Pancreas (tissue), 10 donors: Measurements from ENCODE around the gene AMDHD2. TPM values are rescaled to one million over a fixed set of nuclear protein-coding genes. Genes with fewer than 3 reads are reported as not detected.

Source experiments
- ATAC-seq, 4 donors: fragments of 200-7000 bp; cut with Tn5 transposase; one replicate each; pipeline versions ENCODE4 v1.8.0 to v1.9.1; 2020; ENCODE audit warnings: mild to moderate bottlenecking in 4 of 4, moderate library complexity in 4 of 4
- DNase-seq, 6 donors: peaks; one replicate each; pipeline ENCODE4 v3.0.0-alpha.2; 2020
- FAIRE-seq: peaks from 2 replicates; lab custom pipeline; 2012; peaks lifted over from hg19 to GRCh38; lab: Jason Lieb, UNC
- H3K27ac ChIP-seq, 4 donors: fragments of 200-600 bp; sonication (generic); 1 replicate in 3 of 4; 2 replicates in 1 of 4; pipeline versions ENCODE4 v1.5.0 to v1.8.0; 2020
- H3K27me3 ChIP-seq, 4 donors: fragments of 200-600 bp; one replicate each; pipeline ENCODE4 v1.8.0; 2021
- H3K36me3 ChIP-seq, 3 donors: fragments of 200-600 bp; sonication (generic) in 1 of 3; one replicate each; pipeline versions ENCODE4 v1.5.0 to v1.8.0; 2020 to 2021
- H3K4me1 ChIP-seq, 3 donors: fragments of 200-600 bp; one replicate each; pipeline ENCODE4 v1.8.0; 2021
- H3K4me3 ChIP-seq, 4 donors: fragments of 200-600 bp; sonication (generic) in 2 of 4; one replicate each; pipeline versions ENCODE4 v1.5.0 to v1.8.0; 2020 to 2021
- H3K9me3 ChIP-seq, 4 donors: fragments of 200-600 bp; one replicate each; pipeline ENCODE4 v1.8.0; 2021
- CTCF ChIP-seq, 4 donors: fragments of 200-600 bp; sonication (generic) in 3 of 4; IDR thresholded peaks; one replicate each; pipeline versions ENCODE4 v1.5.0 to v1.8.0; 2021; ENCODE audit warnings: antibody characterized with exemption in 4 of 4
- WGBS, 2 donors: extraction: QIAGEN DNeasy Blood & Tissue Kit; methylation state at CpG; one replicate each; pipeline ENCODE4 v1.1.7; 2013; 5-methylcytosine and 5-hydroxymethylcytosine counted together
- intact Hi-C, 3 donors: fragments of 100-400 bp; cut with DNase I; formaldehyde crosslinking; loops; one replicate each; pipeline versions ENCODE4 v1.11.1 to v1.14.2; 2022
- polyA plus RNA-seq, 2 donors: library from polyadenylated mRNA; stranded (reverse); fragments of 200-250 nt; gene quantifications; one replicate each; pipeline ENCODE4 v1.2.3, GENCODE V29; 2013
- total RNA-seq, 6 donors: library from RNA; stranded (reverse); fragmentation: NEBNext Ultra II Directional in 4 of 6; extraction: Animal tissue kit (Norgen Biotek cat#: 25700) in 4 of 6; gene quantifications; one replicate each; pipeline versions ENCODE4 v1.2.1 to v1.2.4, GENCODE V29; 2021 to 2023
- donor health status: healthy with polysubstance abuse.
- donor health status: DM: no; HTN: no; CAD: no; lungs with moderate emphysema.
- donor health status: DM: no; HTN: no; CAD: no.
- donor health status: control.
- donor health status: control.
- donor health status: Bipolar disorder and iron deficiency.
- donor health status: DM: yes; HTN: yes; CAD: no.
- donor health status: DM: no; HTN: no; CAD: no.
- donor health status: DM: no; HTN: no; CAD: no.
- donor health status: DM: yes; HTN: yes; CAD: no.

The AMDHD2 gene
- total and polyA plus RNA-seq, 8 donors, result 8.0 to 36.3 (median 12.7) TPM

DNA sequence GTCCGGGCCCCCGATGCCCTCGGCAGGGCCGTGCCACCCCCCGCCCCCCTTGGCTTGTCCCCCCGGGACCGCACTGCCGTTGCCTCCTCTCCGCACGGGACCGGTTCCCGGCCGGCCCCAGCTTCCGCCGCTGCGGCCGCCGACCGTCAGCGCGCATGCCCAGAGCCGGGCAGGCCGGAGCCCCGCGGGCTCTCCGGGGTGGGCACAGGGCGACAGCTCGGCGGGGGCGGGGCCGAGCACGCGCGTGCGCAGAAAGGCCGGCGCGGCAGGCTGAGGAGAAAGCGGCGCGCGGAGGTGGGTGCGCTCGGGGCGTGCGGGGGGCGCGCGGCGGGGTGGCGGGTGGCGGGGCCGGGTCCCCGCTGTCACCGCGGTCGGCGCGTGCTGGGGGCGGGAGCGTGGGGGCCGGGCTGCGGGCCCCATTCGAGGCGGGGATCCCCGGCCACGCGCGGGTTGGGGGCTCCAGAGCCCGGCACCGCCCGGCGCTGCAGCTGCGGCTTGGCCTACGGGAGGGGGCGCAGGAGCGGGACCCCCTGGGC, 45.2 kb upstream of the AMDHD2 start, which contains the start of gene TBC1D24:
Gene TBC1D24, plus strand, starts transcription at position 251 of the 536 bp plus-strand sequence. CDS start 21,022 bp downstream, outside the sequence.
- Histone ChIP-seq H3K9me3 (no peaks in the 10 kb centered on the region), H3K36me3 (no peaks in the 10 kb centered on the region), H3K4me1 (peaks cover 16 to 36% (median 21%) of the 10 kb centered on the region in 3 donors), H3K4me3 (peak within 1 kb of the TSS; percentile 59 to 92 (median 67)), H3K27ac (peak within 1 kb of the TSS; percentile 76 to 85 (median 79)), H3K27me3 (peaks cover 0 to 5% (median 0%) of the 10 kb centered on the region in 4 donors)
- intact Hi-C loops, result no loop called here
- TF ChIP-seq CTCF (IDR thresholded peaks at IDR 0.05), result no peak
- ATAC-seq (peak; percentile 75 to 88 (median 86)), FAIRE-seq (no peak), DNase-seq (peak; percentile 81 to 97 (median 92))
- WGBS, 2 donors, result 0 to 1% methylated on average over 32 to 77 of the region's 77 CpGs

GRCh38 chr16:2475413-2476344, 44.5 kb upstream of the AMDHD2 start:
- FAIRE-seq (no peak), ATAC-seq (peak; percentile 38 to 70 (median 62)), DNase-seq (peak; percentile 61 to 89 (median 70))
- Histone ChIP-seq H3K4me1 (peaks cover 16 to 42% (median 28%) of the 10 kb centered on the region in 3 donors), H3K27ac (peak overlapping the region; percentile 74 to 85 (median 78)), H3K4me3 (peak overlapping the region; percentile 45 to 92 (median 64)), H3K9me3 (no peaks in the 10 kb centered on the region), H3K36me3 (no peaks in the 10 kb centered on the region), H3K27me3 (peaks cover 0 to 5% (median 0%) of the 10 kb centered on the region in 4 donors)
- intact Hi-C loops, result no loop called here
- 3 to 6% methylated on average over 33 to 55 of the region's 55 CpGs for WGBS, 2 donors
- no peak for TF ChIP-seq CTCF (IDR thresholded peaks at IDR 0.05)

- H3K4me1 ChIP-seq, result peaks cover 20 to 44% (median 33%) of the 10 kb centered on the region in 3 donors
- no peaks in the 10 kb centered on the region for H3K36me3 ChIP-seq
- ATAC-seq (no peak), FAIRE-seq (no peak), DNase-seq (no peak)
- TF ChIP-seq CTCF (IDR thresholded peaks at IDR 0.05), result no peak
- peak overlapping the region; percentile 74 to 85 (median 78) for H3K27ac ChIP-seq
- peaks cover 0 to 5% (median 0%) of the 10 kb centered on the region in 4 donors for H3K27me3 ChIP-seq
- peak overlapping the region in 2 of 4 donors; percentile 70 to 92 for H3K4me3 ChIP-seq
- intact Hi-C loops, result no loop called here
- H3K9me3 ChIP-seq, result no peaks in the 10 kb centered on the region
- 29 to 30% methylated on average over 9 of the region's 9 CpGs for WGBS, 2 donors
Measured at GRCh38 chr16:2476345-2476720, 43.8 kb upstream of the AMDHD2 start.

GRCh38 chr16:2476741-2477140, 43.4 kb upstream of the AMDHD2 start:
- H3K27ac ChIP-seq, result peak overlapping the region; percentile 74 to 85 (median 78)
- H3K9me3 ChIP-seq, result no peaks in the 10 kb centered on the region
- peak in 3 of 6 donors; percentile 44 to 64 (median 56) for DNase-seq
- TF ChIP-seq CTCF (IDR thresholded peaks at IDR 0.05), result no peak
- intact Hi-C loops, result no loop called here
- FAIRE-seq, result no peak
- 7 to 14% methylated on average over 3 of the region's 3 CpGs for WGBS, 2 donors
- peak in 3 of 4 donors; percentile 6 to 31 (median 7) for ATAC-seq
- H3K4me1 ChIP-seq, result peaks cover 24 to 44% (median 37%) of the 10 kb centered on the region in 3 donors
- peaks cover 0 to 2% (median 0%) of the 10 kb centered on the region in 4 donors for H3K27me3 ChIP-seq
- peak overlapping the region in 1 of 4 donors; percentile 92 for H3K4me3 ChIP-seq
- H3K36me3 ChIP-seq, result no peaks in the 10 kb centered on the region
